HUES64 (cell line): Measurements from ENCODE around the gene PYDC1.
"Not testable (repeated sequence)": the region's sequence is repeated elsewhere in the genome, so short reads cannot be mapped to it uniquely, and the experiment has no call there.

Experiments used
- H3K27ac ChIP-seq: 2 replicates; pipeline ENCODE4 v1.7.0; 2013; ENCODE audit warnings: low read depth, low read length, inconsistent platforms
- H3K27me3 ChIP-seq: 2 replicates; pipeline ENCODE4 v1.6.1; 2013; ENCODE audit warnings: mild to moderate bottlenecking, low read length; ENCODE audit not compliant: insufficient read depth
- H3K36me3 ChIP-seq: 2 replicates; pipeline ENCODE4 v1.6.1; 2013; ENCODE audit warnings: mild to moderate bottlenecking, low read length; ENCODE audit not compliant: insufficient read depth
- H3K4me1 ChIP-seq: 2 replicates; pipeline ENCODE4 v1.6.1; 2013; ENCODE audit warnings: mild to moderate bottlenecking, low read length, moderate library complexity; ENCODE audit not compliant: insufficient read depth
- H3K4me3 ChIP-seq: 2 replicates; pipeline ENCODE4 v1.5.1; 2013; ENCODE audit warnings: mild to moderate bottlenecking, low read length, moderate library complexity
- H3K9ac ChIP-seq: 2 replicates; pipeline ENCODE4 v1.6.1; 2013; ENCODE audit warnings: mild to moderate bottlenecking, low read depth, low read length
- H3K9me3 ChIP-seq: 2 replicates; pipeline ENCODE4 v1.6.1; 2013; ENCODE audit warnings: low read depth, low read length; ENCODE audit not compliant: insufficient read depth
- WGBS: fragments of 150-250, 120-280 bp; methylation state at CpG from one replicate; pipeline ENCODE4 v1.1.7; 2013; ENCODE audit warnings: missing lambda C conversion rate; 5-methylcytosine and 5-hydroxymethylcytosine counted together

The PYDC1 gene

DNA sequence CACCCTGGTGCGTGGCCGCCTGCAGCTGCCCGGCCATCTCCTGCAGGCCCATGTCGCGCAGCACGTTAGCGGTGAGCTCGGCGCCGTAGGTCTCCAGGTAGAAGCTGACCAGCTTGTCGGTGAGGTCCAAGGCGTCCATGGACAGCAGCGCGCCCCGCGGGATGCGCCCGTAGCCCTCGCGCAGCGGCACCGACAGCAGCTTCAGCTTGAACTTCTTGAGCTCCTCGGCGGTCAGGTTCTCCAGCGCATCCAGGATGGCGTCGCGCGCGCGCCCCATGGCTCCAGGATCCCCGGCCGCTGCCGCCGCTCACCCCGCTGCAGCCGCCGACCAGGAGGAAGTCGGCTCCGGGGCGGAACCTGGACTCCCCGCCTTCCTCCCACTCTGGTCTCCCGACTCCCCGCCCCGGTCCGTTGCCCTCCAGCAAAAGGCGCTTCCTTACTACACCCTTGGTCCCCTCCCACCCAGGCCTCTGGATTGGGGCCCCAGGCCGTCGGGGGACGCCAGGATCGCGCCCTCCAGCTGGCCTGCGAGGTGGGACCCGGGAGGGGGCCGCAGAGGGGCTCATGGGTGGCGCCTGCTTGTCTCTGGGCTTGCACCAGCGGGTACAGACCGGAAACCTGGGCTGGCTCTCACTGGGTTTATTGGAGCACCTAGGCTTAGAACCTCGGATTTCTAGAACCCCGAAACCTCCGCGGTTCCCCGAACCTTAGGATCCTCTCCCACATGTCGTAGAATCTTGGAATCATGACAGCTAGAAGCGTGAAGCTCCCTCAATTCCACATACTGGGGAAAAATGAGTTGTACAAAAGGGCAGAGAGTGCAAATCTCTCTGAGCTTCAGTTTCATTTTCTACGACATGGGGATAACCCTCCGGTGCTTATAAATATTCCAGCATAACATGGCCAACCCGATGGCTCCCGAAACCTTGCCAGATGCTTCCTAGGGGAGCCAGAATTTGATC lies 14.2 kb downstream of the PYDC1 start, which contains the start of gene PYCARD:
Gene PYCARD (minus strand): TSS at position 347 of the 962 bp plus-strand sequence. CDS start 70 bp downstream, at position 277.
- Histone ChIP-seq H3K9ac (peak within 1 kb of the TSS; percentile 67), H3K36me3 (peaks cover 9% of the 10 kb centered on the region; the same call in 1 of the 2 replicates), H3K27ac (peak within 1 kb of the TSS; percentile 31; the same call in 1 of the 2 replicates), H3K27me3 (peaks cover 34% of the 10 kb centered on the region), H3K4me1 (no peaks in the 10 kb centered on the region), H3K9me3 (no peaks in the 10 kb centered on the region), H3K4me3 (peak within 1 kb of the TSS; percentile 64)
- 17% methylated on average over 69 of the region's 69 CpGs for WGBS

DNA sequence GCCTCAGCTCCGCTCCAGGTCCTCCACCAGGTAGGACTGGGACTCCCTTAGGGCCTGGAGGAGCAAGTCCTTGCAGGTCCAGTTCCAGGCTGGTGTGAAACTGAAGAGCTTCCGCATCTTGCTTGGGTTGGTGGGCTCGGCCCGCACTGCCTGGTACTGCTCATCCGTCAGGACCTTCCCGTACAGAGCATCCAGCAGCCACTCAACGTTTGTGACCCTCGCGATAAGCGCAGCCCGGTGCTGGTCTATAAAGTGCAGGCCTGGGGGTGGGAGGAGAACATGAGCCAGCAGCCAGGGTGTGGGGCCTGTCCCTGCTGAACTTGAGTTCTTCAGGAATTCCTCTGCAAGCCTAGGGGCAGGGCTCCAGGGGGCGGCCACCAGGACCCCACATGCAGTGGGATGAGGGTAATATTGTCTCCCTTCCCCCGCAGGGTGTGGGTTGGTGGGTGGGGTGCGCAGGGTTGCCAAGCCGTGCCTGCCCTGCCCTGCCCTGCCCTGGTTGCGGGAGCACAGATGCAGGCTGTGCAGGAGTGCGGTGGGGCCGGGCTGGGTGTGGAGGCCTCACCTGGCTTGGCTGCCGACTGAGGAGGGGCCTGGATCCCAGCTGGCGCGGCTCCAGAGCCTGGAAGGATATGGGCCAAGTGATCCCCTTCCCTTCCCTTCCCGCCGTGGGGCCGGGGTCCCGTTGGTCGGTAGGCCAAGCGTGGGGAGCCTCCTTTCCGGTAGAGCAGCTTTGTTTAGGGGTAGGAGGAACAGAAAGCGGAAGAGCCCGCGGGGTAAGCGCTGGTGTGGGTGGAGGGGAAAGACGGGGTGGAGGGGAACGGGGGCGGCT lies 15.1 kb downstream of the PYDC1 start:
- 15% methylated on average over 35 of the region's 35 CpGs for WGBS
- no peaks in the 10 kb centered on the region for H3K9me3 ChIP-seq
- peak overlapping the region; percentile 67 for H3K9ac ChIP-seq
- peaks cover 12% of the 10 kb centered on the region for H3K36me3 ChIP-seq
- peaks cover 30% of the 10 kb centered on the region for H3K27me3 ChIP-seq
- peak overlapping the region; percentile 64 for H3K4me3 ChIP-seq
- H3K27ac ChIP-seq, result peak overlapping the region; percentile 31; the same call in 1 of the 2 replicates
- H3K4me1 ChIP-seq, result no peaks in the 10 kb centered on the region

DNA sequence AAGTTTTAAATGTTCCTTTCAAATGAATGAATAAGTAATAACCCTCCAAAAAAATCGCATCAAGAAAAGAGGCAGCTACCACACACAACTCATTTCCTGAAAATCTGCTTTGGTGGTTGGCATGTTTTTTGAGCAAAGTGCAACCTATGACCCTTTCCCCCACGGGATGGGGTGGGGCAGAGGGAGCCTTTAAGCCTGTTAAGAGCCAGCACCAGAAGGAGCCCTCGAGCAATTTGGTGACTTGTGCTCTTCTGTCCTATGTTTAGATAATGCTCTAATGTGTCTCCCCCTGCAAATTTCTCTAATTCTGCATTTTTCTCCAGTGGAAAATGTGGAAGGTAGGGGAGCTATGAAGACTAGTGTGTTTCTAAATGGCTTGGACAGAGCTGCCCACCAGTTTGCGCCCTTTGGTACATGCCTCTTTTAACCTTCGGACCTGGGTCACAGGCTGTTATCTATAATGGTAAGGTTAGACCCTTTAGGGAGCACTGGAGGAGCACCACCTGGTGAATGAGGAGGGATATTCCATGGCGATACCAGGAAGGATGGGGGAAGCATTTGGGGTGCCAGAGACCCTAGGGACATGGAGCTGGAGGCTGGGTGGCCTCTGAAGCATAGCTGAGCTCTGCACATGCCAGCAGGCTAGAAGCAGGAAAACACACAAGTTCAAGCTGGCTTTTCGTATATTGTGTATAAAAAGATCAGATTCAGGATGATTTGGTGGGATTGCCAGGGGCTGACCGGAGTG lies 15.9 kb downstream of the PYDC1 start:
- Histone ChIP-seq H3K4me3 (peak overlapping the region; percentile 64), H3K4me1 (no peaks in the 10 kb centered on the region), H3K9ac (no peak overlapping the region)

DNA sequence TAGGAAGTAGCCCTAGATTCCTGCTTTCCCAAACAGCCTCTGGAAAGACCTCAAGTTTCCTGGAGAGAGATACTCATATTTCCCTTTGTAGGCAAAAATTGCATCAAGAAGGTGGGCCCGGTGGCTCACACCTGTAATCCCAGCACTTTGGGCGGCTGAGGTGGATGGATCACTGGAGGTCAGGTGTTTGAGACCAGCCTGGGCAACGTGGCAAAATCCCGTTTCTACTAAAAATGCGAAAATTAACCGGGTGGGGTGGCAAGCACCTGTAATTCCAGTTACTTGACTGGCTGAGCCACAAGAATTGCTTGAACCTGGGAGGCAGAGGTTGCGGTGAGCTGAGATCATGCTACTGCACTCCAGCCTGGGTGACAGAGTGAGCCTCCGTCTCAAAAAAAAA lies 16.8 kb downstream of the PYDC1 start:
- 92% methylated on average over 8 of the region's 8 CpGs for WGBS
- H3K27ac ChIP-seq, H3K4me3 ChIP-seq, H3K9ac ChIP-seq, H3K9me3 ChIP-seq, H3K4me1 ChIP-seq: not testable (repeated sequence)
- H3K36me3 ChIP-seq, result peaks cover 29% of the 10 kb centered on the region
- peaks cover 30% of the 10 kb centered on the region for H3K27me3 ChIP-seq

More for the DNA sequence above, 15.9 kb downstream of the PYDC1 start:
- Histone ChIP-seq H3K27ac (peak overlapping the region; percentile 31; the same call in 1 of the 2 replicates), H3K9me3 (no peaks in the 10 kb centered on the region), H3K27me3 (peaks cover 30% of the 10 kb centered on the region), H3K36me3 (peaks cover 20% of the 10 kb centered on the region)
- WGBS, result 72% methylated on average over 7 of the region's 8 CpGs

DNA sequence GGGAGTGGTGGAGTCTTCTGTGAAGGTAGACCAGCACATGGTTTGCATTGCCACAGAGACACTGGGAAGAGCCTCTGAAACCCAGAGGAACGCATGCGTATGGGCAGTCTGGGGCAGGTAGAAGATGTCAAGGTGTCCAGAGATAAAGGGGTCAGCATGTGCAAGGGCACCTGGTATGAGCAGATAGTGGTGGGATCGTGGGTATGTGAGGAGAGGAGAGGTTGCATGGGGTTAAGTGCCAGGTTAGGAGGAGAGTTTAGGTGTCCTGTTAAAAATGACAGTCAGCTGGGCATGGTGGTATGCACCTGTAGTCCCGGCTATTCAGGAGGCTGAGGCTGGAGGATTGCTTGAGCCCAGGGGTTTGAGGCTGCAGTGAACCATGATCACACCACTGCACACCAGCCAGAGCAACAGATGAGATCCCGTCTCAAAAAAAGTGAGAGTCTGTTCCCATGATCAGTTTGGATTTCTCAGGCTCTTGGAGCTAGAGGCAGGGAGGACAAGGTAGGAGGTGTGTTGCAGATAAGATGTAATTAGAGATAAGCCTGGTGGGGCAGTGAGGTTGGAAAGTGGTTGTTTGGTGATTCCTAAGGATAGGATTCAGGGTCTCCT lies 17.4 kb downstream of the PYDC1 start:
- Histone ChIP-seq H3K4me3 (no peak overlapping the region), H3K27ac (no peak overlapping the region), H3K9ac (no peak overlapping the region), H3K4me1 (no peaks in the 10 kb centered on the region), H3K9me3 (no peaks in the 10 kb centered on the region), H3K36me3 (peaks cover 35% of the 10 kb centered on the region), H3K27me3 (peaks cover 24% of the 10 kb centered on the region)
- 91% methylated on average over 5 of the region's 5 CpGs for WGBS

DNA sequence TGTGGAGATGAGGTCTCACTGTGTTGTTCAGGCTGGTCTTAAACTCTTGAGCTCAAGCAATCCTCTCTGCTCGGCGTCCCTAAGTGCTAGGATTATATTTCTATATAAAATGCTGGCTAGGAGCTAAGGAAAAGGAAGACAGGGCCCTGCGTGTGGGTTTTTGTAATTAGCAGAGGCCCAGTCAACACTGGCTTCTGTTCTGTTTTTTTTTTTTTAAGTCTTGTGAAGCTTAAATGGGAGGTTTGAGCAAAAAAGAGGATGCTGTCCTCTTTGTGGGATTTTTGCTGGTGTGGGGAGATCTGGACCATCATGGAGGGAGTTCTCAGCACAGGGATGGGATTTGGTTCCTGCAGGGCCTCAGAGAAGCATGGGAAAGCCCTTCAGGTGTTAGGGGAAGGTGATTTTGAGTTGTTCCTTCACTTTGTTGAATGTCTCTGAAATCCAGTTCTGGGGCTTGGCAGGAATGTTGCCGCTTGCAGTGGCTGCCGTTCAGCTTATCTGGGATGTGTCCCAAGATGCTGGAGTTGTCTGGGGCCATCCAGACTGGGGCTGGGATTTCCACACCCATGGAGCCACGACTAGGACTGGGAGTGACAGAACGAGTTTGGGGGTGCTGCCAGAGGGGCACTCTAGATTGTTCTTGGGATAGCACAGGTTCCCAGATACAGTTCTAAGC lies 18.6 kb downstream of the PYDC1 start:
- Histone ChIP-seq H3K36me3 (peaks cover 47% of the 10 kb centered on the region), H3K27me3 (peaks cover 20% of the 10 kb centered on the region), H3K27ac (peak overlapping the region; percentile 12; the same call in 1 of the 2 replicates), H3K9me3 (no peaks in the 10 kb centered on the region), H3K9ac (no peak overlapping the region), H3K4me3 (no peak overlapping the region), H3K4me1 (no peaks in the 10 kb centered on the region)
- 89% methylated on average over 7 of the region's 7 CpGs for WGBS

DNA sequence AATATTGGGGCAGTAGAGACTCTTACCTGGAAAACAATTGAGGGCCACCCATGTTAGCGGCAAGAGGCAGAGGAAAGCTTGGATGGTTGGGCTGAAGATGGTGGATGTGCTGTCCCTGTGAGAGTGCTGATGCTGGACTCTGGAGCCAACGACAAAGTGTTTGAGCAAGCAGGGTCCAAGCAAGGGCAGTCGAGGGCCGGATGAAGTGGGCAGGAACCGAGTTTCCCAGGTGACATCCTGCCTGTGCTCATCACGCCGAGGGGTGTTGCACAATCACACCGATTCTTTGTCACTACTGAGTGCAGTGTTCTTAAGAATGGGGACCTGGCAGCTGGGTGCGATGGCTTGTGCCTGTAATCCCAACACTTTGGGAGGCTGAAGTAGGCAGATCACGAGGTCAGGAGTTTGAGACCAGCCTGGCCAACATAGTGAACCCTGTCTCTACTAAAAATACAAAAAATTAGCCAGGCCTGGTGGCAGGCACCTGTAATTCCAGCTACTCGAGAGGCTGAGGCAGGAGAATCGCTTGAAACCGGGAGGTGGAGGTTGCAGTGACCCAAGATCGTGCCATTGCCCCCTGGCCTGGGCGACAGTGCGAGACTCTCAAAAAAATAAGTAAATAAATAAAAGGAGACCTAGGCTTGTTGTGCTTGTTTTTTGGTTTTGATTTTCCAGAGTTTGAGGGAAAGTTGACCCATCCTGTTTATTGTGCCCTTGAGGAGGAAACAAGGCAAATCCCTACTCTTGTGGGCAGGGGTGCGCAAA lies 20.4 kb downstream of the PYDC1 start:
- H3K9me3 ChIP-seq, result no peaks in the 10 kb centered on the region
- H3K4me3 ChIP-seq, result no peak overlapping the region
- peaks cover 2% of the 10 kb centered on the region; the same call in 1 of the 2 replicates for H3K27me3 ChIP-seq
- H3K36me3 ChIP-seq, result peaks cover 65% of the 10 kb centered on the region
- no peak overlapping the region for H3K27ac ChIP-seq
- no peak overlapping the region for H3K9ac ChIP-seq
- WGBS, result 95% methylated on average over 16 of the region's 17 CpGs
- H3K4me1 ChIP-seq, result no peaks in the 10 kb centered on the region

DNA sequence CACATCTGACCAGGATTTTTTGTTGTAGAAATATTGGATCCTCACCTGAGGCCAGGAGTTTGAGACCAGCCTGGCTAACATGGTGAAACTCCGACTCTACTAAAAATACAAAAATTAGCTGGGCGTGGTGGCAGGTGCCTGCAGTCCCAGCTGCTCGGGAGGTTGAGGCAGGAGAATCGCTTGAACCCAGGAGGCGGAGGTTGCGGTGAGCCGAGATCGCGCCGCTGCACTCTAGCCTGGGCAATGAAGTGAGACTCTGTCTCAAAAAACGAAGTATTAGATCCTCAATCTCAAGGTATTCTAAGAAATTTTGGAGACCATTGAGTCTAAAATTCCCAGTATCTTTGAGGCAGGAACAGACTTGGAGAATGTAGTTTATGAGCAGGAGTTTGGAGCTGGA lies 21.1 kb downstream of the PYDC1 start:
- H3K9ac ChIP-seq, H3K4me1 ChIP-seq, H3K9me3 ChIP-seq, H3K27ac ChIP-seq, H3K27me3 ChIP-seq, H3K4me3 ChIP-seq: not testable (repeated sequence)
- H3K36me3 ChIP-seq, result peaks cover 72% of the 10 kb centered on the region
- WGBS, result 97% methylated on average over 11 of the region's 11 CpGs

DNA sequence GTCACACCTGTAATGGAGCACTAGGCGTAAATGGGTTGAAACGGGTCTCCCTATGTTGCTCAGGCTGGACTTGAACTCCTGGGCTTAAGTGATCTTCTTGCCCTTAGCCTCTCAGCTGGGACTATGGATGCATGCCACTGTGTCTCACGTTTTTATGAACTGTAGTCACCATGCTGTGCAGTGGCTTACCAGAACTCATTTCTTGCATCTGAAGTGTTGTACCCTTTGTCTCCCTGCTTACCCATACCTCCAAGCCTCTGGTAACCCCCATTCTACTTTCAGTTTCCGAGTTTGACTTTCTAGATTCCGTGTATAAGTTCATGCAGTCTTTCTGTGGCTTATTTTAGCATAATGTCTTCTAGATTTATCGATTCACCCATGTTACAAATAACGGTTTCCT lies 22.0 kb downstream of the PYDC1 start:
- no peak overlapping the region for H3K4me3 ChIP-seq
- no peak overlapping the region for H3K9ac ChIP-seq
- 95% methylated on average over 7 of the region's 7 CpGs for WGBS
- H3K27ac ChIP-seq, result no peak overlapping the region
- peaks cover 81% of the 10 kb centered on the region for H3K36me3 ChIP-seq
- H3K9me3 ChIP-seq, result no peaks in the 10 kb centered on the region
- H3K27me3 ChIP-seq, result no peaks in the 10 kb centered on the region
- no peaks in the 10 kb centered on the region for H3K4me1 ChIP-seq
